Measurements from ENCODE around the gene PARL. TPM values are rescaled to one million over a fixed set of nuclear protein-coding genes. Genes with fewer than 3 reads are reported as not detected.

Gene PARL
- polyA plus RNA-seq, 1 of the 3 experiments (the other 2 are of a cell fraction), result 50.1 TPM

GRCh38 chr3:183833516-183833915, 51.2 kb downstream of the PARL start:
- Histone ChIP-seq H3K79me2 (ENCODE audit: insufficient read depth) (peaks cover 3% of the 10 kb centered on the region; the same call in 1 of the 2 replicates), H2AFZ (ENCODE audit: low read depth) (no peak overlapping the region), H4K20me1 (ENCODE audit: insufficient read depth) (no peaks in the 10 kb centered on the region), H3F3A (replicated peaks; ENCODE audit: insufficient read depth) (peaks cover 3% of the 10 kb centered on the region), H3K9ac (no peak overlapping the region), H3K27me3 (ENCODE audit: insufficient read depth) (no peaks in the 10 kb centered on the region), H3K36me3 (replicated peaks in 1 of 2; ENCODE audit: control insufficient read depth in 1 of 2, insufficient read depth in 2 of 2, low read length in 1 of 2) (peaks cover 11 to 54% of the 10 kb centered on the region in 2 experiments), H3K9me2 (no peaks in the 10 kb centered on the region), H3K9me3 (no peaks in the 10 kb centered on the region), H3K27ac (ENCODE audit: low read depth in 2 of 2, low read length in 1 of 2) (no peak overlapping the region), H3K4me2 (no peak overlapping the region), H3K4me1 (ENCODE audit: control insufficient read depth in 1 of 2, insufficient read depth in 2 of 2, low read depth in 1 of 2, low read length in 1 of 2) (peaks cover 0 to 3% of the 10 kb centered on the region in 2 experiments; a peak in 1 of 4 replicates), H3K4me3 (ENCODE audit: low read depth in 2 of 2, low read length in 1 of 2) (no peak overlapping the region)
- TF ChIP-seq, protein P1, sequence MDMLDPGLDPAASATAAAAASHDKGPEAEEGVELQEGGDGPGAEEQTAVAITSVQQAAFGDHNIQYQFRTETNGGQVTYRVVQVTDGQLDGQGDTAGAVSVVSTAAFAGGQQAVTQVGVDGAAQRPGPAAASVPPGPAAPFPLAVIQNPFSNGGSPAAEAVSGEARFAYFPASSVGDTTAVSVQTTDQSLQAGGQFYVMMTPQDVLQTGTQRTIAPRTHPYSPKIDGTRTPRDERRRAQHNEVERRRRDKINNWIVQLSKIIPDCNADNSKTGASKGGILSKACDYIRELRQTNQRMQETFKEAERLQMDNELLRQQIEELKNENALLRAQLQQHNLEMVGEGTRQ (IDR thresholded peaks at IDR 0.05; ENCODE audit: borderline replicate concordance, low read depth, low read length), result no peak
- no peak for TF ChIP-seq FOXJ3 (CRISPR knock-in tag; IDR thresholded peaks at IDR 0.05)
- no peak for TF ChIP-seq MXI1 (IDR thresholded peaks at IDR 0.05; ENCODE audit: low read depth, low read length)
- DNase-seq, result no peak
- ChIA-PET POLR2A (no interaction called here), CTCF (interaction anchor here (1.0 kb wide), 1 partner anchor 8 kb away, joined by 3 read pairs; the partner anchor contains the start of gene MAP6D1)
- 94% methylated on average over 6 of the region's 6 CpGs for WGBS (ENCODE audit: low lambda C conversion rate)

DNA sequence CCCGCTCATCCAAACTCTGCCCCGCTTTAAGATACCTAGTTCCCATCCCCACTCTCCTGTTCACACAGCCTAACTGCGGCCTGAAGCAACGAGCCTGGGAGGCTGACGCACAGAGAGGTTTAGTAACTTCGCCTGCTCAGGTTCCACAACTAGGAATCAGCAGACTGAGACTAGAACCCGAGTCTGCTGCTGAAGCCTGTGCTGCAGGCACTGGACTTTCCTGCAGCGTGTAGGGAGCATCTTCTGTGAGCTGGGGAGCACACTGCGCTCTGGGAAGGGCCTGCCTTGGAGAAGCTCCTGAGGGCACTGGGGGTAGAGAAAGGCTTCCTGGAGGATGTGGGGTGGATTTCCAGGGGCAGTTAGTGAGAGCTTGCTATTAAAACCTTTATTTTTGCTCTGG, 54.5 kb downstream of the PARL start:
- WGBS (ENCODE audit: low lambda C conversion rate), result 100% methylated on average over 6 of the region's 9 CpGs
- POLR2A ChIA-PET, result interaction anchor here (0.8 kb wide), 1 partner anchor 55 kb away, joined by 3 read pairs; the partner anchor contains the start of gene PARL

More for the DNA sequence above, 54.5 kb downstream of the PARL start:
- peaks cover 0 to 19% of the 10 kb centered on the region in 2 experiments; a peak in 2 of 4 replicates for H3K4me1 ChIP-seq (ENCODE audit: control insufficient read depth in 1 of 2, insufficient read depth in 2 of 2, low read depth in 1 of 2, low read length in 1 of 2)
- no peak overlapping the region for H3K4me3 ChIP-seq (ENCODE audit: low read depth in 2 of 2, low read length in 1 of 2)
- no peaks in the 10 kb centered on the region for H3K79me2 ChIP-seq (ENCODE audit: insufficient read depth)
- no peak overlapping the region for H3K9ac ChIP-seq
- 0 out of 2 replicates have a peak, but pooled peaks cover 3% of the 10 kb centered on the region for H4K20me1 ChIP-seq (ENCODE audit: insufficient read depth)
- no peak overlapping the region for H3K27ac ChIP-seq (ENCODE audit: low read depth in 2 of 2, low read length in 1 of 2)
- H3K9me2 ChIP-seq, result no peaks in the 10 kb centered on the region
- H2AFZ ChIP-seq (ENCODE audit: low read depth), result no peak overlapping the region
- TF ChIP-seq RAD21 (IDR thresholded peaks at IDR 0.05; ENCODE audit: low read length), result no peak
- no peak for TF ChIP-seq RXRA (IDR thresholded peaks at IDR 0.05; ENCODE audit: borderline replicate concordance, low read depth)
- no peak for TF ChIP-seq EZH2phosphoT487 (IDR thresholded peaks at IDR 0.05; ENCODE audit: borderline replicate concordance, low read depth)
- TF ChIP-seq REST (IDR thresholded peaks at IDR 0.05; ENCODE audit: low read depth, low read length), result no peak
- TF ChIP-seq, protein P2, sequence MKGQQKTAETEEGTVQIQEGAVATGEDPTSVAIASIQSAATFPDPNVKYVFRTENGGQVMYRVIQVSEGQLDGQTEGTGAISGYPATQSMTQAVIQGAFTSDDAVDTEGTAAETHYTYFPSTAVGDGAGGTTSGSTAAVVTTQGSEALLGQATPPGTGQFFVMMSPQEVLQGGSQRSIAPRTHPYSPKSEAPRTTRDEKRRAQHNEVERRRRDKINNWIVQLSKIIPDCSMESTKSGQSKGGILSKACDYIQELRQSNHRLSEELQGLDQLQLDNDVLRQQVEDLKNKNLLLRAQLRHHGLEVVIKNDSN (IDR thresholded peaks at IDR 0.05; ENCODE audit: borderline replicate concordance, low read depth), result no peak
- TF ChIP-seq NRF1 (IDR thresholded peaks at IDR 0.05; ENCODE audit: low read depth, low read length), result no peak
- TF ChIP-seq NFIC (IDR thresholded peaks at IDR 0.05; ENCODE audit: borderline replicate concordance), result no peak
- TF ChIP-seq TCF12 (IDR thresholded peaks at IDR 0.05), result no peak
- DNase-seq, result no peak
- H3K9me3 ChIP-seq, result no peaks in the 10 kb centered on the region
- no peak overlapping the region for H3K4me2 ChIP-seq
- H3F3A ChIP-seq (replicated peaks; ENCODE audit: insufficient read depth), result peaks cover 15% of the 10 kb centered on the region
- CTCF ChIA-PET, result interaction anchor here (0.8 to 2.3 kb wide), 4 partner anchors 49 to 448 kb away, joined by 3 to 11 read pairs (median 3); partner anchors contain the start of gene PARL
- no peaks in the 10 kb centered on the region for H3K27me3 ChIP-seq (ENCODE audit: insufficient read depth)
- H3K36me3 ChIP-seq (replicated peaks in 1 of 2; ENCODE audit: control insufficient read depth in 1 of 2, insufficient read depth in 2 of 2, low read length in 1 of 2), result peaks cover 11 to 49% of the 10 kb centered on the region in 2 experiments

All from SK-N-SH (cell line).